Measurements from ENCODE around the gene TMEM184C. TPM values are rescaled to one million over a fixed set of nuclear protein-coding genes. Genes with fewer than 3 reads are reported as not detected.

The TMEM184C gene
- total RNA-seq, 2 donors from 2014 or later = 30.3 to 35.7 TPM

GRCh38 chr4:147633113-147633512 is 15.9 kb downstream of the TMEM184C start:
- Mint-ChIP-seq H3K27me3 (ENCODE audit: insufficient read depth) (no peaks in the 10 kb centered on the region), H3K9me3 (no peaks in the 10 kb centered on the region), H3K36me3 (ENCODE audit: low read depth) (peaks cover 66% of the 10 kb centered on the region), H3K4me1 (no peaks in the 10 kb centered on the region), H3K27ac (no peak overlapping the region), H3K4me3 (no peak overlapping the region)
- no peak overlapping the region for H3K27ac ChIP-seq (ENCODE audit: low read depth, low read length)
- no peak for DNase-seq
- H3K4me3 ChIP-seq (ENCODE audit: low read length) = no peak overlapping the region
- no peaks in the 10 kb centered on the region for H3K9me3 ChIP-seq (ENCODE audit: control insufficient read depth, low read length)
- H3K27me3 ChIP-seq (ENCODE audit: control insufficient read depth, insufficient read depth, low read length, poor library complexity, severe bottlenecking) = no peaks in the 10 kb centered on the region
- no peak for TF ChIP-seq CTCF (conservative IDR thresholded peaks at IDR 0.05)
- WGBS, 2 experiments (ENCODE audit: insufficient coverage in 1 of 2, insufficient read length in 1 of 2) = 89 to 96% methylated on average over 3 of the region's 3 CpGs
- no peak overlapping the region for H3K9ac ChIP-seq (ENCODE audit: extremely low read depth, low read length, poor library complexity, severe bottlenecking)
- no peaks in the 10 kb centered on the region for H3K4me1 ChIP-seq (ENCODE audit: control insufficient read depth, insufficient read depth, low read length)
- peaks cover 94% of the 10 kb centered on the region for H3K36me3 ChIP-seq (ENCODE audit: control insufficient read depth, insufficient read depth, low read length)

GRCh38 chr4:147633643-147634042 is 16.4 kb downstream of the TMEM184C start:
- no peak overlapping the region for H3K9ac ChIP-seq (ENCODE audit: extremely low read depth, low read length, poor library complexity, severe bottlenecking)
- WGBS, 2 experiments (ENCODE audit: insufficient coverage in 1 of 2, insufficient read length in 1 of 2) = 100% methylated on average over 1 of the region's 1 CpG; no CpG with 5 or more reads in 1 of the 2 experiments
- Mint-ChIP-seq H3K27ac (no peak overlapping the region), H3K4me3 (no peak overlapping the region), H3K4me1 (no peaks in the 10 kb centered on the region), H3K9me3 (no peaks in the 10 kb centered on the region), H3K36me3 (ENCODE audit: low read depth) (peaks cover 62% of the 10 kb centered on the region), H3K27me3 (ENCODE audit: insufficient read depth) (no peaks in the 10 kb centered on the region)
- no peak overlapping the region for H3K27ac ChIP-seq (ENCODE audit: low read depth, low read length)
- DNase-seq = no peak
- H3K4me1 ChIP-seq (ENCODE audit: control insufficient read depth, insufficient read depth, low read length) = no peaks in the 10 kb centered on the region
- H3K4me3 ChIP-seq (ENCODE audit: low read length) = no peak overlapping the region
- peaks cover 90% of the 10 kb centered on the region for H3K36me3 ChIP-seq (ENCODE audit: control insufficient read depth, insufficient read depth, low read length)
- no peaks in the 10 kb centered on the region for H3K9me3 ChIP-seq (ENCODE audit: control insufficient read depth, low read length)
- TF ChIP-seq CTCF (conservative IDR thresholded peaks at IDR 0.05) = no peak
- H3K27me3 ChIP-seq (ENCODE audit: control insufficient read depth, insufficient read depth, low read length, poor library complexity, severe bottlenecking) = no peaks in the 10 kb centered on the region

GRCh38 chr4:147635348-147635747 is 18.2 kb downstream of the TMEM184C start:
- H3K9ac ChIP-seq (ENCODE audit: extremely low read depth, low read length, poor library complexity, severe bottlenecking) = no peak overlapping the region
- H3K4me1 ChIP-seq (ENCODE audit: control insufficient read depth, insufficient read depth, low read length) = no peaks in the 10 kb centered on the region
- no peaks in the 10 kb centered on the region for H3K9me3 ChIP-seq (ENCODE audit: control insufficient read depth, low read length)
- no peak for TF ChIP-seq CTCF (conservative IDR thresholded peaks at IDR 0.05)
- H3K27ac Mint-ChIP-seq = no peak overlapping the region
- H3K4me3 Mint-ChIP-seq = no peak overlapping the region
- DNase-seq = no peak
- peaks cover 82% of the 10 kb centered on the region for H3K36me3 ChIP-seq (ENCODE audit: control insufficient read depth, insufficient read depth, low read length)
- H3K9me3 Mint-ChIP-seq = no peaks in the 10 kb centered on the region
- no peaks in the 10 kb centered on the region for H3K27me3 Mint-ChIP-seq (ENCODE audit: insufficient read depth)
- no peak overlapping the region for H3K27ac ChIP-seq (ENCODE audit: low read depth, low read length)
- no peaks in the 10 kb centered on the region for H3K4me1 Mint-ChIP-seq
- H3K27me3 ChIP-seq (ENCODE audit: control insufficient read depth, insufficient read depth, low read length, poor library complexity, severe bottlenecking) = no peaks in the 10 kb centered on the region
- H3K4me3 ChIP-seq (ENCODE audit: low read length) = no peak overlapping the region
- H3K36me3 Mint-ChIP-seq (ENCODE audit: low read depth) = peaks cover 61% of the 10 kb centered on the region
